Stimulated activated CD8-positive, alpha-beta memory T cell treated with anti-CD3 and anti-CD28 coated beads, Interleukin-4, amount 100 ng/mL, for 4 hours (primary cell): ENCODE results near the gene SMAD7.

Experiments
- DNase-seq, 2 donors: peaks; one replicate each; pipeline ENCODE4 v3.0.0-alpha.2; 2020; ENCODE audit warnings: low read depth in 2 of 2, low spot score in 1 of 2

SMAD7 gene

GRCh38 chr18:48987821-48988220 is 37.1 kb upstream of the SMAD7 start:
- no peak for DNase-seq

- DNase-seq = no peak
Observed at GRCh38 chr18:48986851-48987761, 36.3 kb upstream of the SMAD7 start.

- DNase-seq = no peak
Observed at GRCh38 chr18:48985161-48985560, 34.4 kb upstream of the SMAD7 start.

- DNase-seq = no peak
Observed at GRCh38 chr18:48983793-48984437, 33.1 kb upstream of the SMAD7 start.

- no peak for DNase-seq
Observed at GRCh38 chr18:48982266-48982665, 31.5 kb upstream of the SMAD7 start.

- DNase-seq = no peak
Observed at GRCh38 chr18:48979944-48980890, 29.5 kb upstream of the SMAD7 start.

- no peak for DNase-seq
Observed at GRCh38 chr18:48977914-48978313, 27.1 kb upstream of the SMAD7 start.

- peak in 1 of 2 donors; percentile 36 for DNase-seq
Observed at GRCh38 chr18:48975817-48976649, 25.3 kb upstream of the SMAD7 start.

- DNase-seq = no peak
Observed at GRCh38 chr18:48975120-48975816, 24.5 kb upstream of the SMAD7 start.

- DNase-seq = no peak
Observed at GRCh38 chr18:48974304-48975119, 23.7 kb upstream of the SMAD7 start.

- DNase-seq = no peak
Observed at GRCh38 chr18:48973731-48974130, 23.0 kb upstream of the SMAD7 start.

GRCh38 chr18:48968412-48969215 is 17.8 kb upstream of the SMAD7 start:
- no peak for DNase-seq

- DNase-seq = no peak
Observed at GRCh38 chr18:48967545-48967944, 16.8 kb upstream of the SMAD7 start.

GRCh38 chr18:48966523-48966922 is 15.8 kb upstream of the SMAD7 start:
- DNase-seq = no peak

- DNase-seq = no peak
Observed at GRCh38 chr18:48963586-48964470, 13.1 kb upstream of the SMAD7 start.

GRCh38 chr18:48962994-48963561 is 12.3 kb upstream of the SMAD7 start:
- no peak for DNase-seq
